Dermis microvascular lymphatic vessel endothelial cell (primary cell): ENCODE results near the gene NFATC4. TPM values are rescaled to one million over a fixed set of nuclear protein-coding genes. Genes with fewer than 3 reads are reported as not detected.

Source experiments
- DNase-seq, 2 donors: peaks; one replicate each; pipeline versions ENCODE4 v3.0.0 to v3.0.0-alpha.2; 2010; ENCODE audit warnings: low read depth in 2 of 2
- total RNA-seq: library from RNA; depleted of rRNA; stranded (reverse); fragments of >200 nt; gene quantifications from 2 replicates; pipeline ENCODE4 v1.2.1, GENCODE V29; 2014

The NFATC4 gene
- total RNA-seq, 1 donor from 2014 or later: 1.0 TPM

DNA sequence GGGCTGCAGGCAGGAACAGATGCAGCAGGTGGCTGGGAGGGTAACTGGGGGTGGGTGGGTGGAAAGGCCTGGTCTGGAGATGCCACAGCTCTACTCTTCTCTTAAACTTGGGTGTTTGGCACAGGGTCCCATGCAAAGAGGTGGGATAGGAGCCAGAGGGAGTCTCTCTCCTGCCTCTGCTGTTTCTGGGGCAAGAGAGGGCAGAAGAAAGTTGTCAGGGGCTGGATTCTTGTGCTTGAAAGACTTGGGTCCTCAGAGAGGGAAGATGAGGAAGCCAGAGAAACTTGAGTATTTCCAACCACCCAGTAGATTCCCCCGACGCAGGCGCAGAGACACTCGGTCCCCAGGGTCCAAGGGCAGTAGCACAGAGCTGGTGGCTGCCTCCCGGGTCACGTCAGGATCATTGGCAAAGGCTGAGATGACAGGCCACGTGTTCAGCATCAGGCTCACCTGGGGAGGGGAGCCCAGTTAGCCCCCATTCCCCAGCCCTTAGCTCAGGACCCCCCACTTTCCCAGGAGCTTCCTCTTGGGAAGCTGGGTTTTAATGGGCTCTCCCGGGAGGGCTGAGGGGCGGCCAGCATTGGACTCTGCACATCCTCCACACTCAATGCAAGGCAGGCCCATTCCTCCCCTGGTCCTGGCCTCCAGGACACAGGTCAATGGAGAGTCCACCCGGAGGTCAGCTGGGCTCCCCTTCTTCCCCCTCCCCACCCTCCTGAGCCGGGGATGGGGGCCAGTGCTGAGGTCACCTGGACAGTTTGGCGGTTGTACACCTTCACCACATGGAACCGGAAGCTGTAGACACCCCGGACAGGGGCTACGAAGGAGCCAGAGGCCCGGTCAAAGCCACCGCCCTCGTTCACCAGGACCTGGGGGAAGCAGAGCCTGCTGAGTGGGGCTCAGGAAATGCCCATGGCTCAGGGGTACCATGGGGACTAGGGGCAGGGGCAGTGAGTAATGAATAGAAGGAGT is 59.8 kb downstream of the NFATC4 start:
- DNase-seq: no peak

DNA sequence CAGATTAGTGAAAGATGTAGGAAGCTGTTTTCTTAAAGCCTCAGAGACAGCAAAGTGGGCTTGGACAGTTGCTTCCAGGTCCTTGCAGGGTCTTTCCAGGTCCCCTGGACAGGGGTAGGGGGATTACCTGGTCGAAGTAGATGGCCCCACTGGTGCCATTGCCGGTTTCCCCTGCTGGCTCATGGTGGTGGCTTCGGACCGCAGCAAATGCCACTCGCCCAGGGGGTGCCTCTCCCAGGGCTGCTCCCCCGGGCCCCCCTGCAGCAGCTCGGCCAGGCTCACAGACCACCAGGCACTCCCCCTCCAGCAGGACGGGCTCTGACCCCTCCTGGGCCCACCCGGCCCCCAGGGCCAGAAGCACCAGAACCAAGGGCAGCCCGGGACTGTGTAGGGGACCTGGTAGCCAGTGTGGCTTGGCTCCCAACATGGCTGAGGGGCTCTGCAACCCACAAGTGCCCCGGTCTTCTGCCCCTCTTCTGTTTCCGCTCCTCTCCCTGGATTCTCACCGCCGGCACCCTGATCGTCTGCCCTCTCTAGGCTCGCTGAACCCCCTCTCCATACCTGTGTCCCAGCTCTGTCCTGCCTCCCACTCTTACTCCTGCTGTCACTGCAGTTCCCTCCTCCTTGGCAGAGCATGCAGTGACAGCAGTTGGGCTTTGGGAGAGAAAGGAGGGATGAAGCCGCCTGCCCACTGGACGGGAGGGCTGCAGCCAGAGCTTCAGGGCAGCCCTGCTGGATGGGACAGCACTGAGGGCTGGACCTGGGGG is 60.8 kb downstream of the NFATC4 start:
- no peak for DNase-seq

Other genes with a start within 250 kb of the NFATC4 start
- gene FITM1, start 237.5 kb upstream of the NFATC4 start, total RNA-seq: 0.39 and 0.63 TPM in 2 replicates
- 116 and 144 TPM in 2 replicates for gene PSME1, start 232.0 kb upstream of the NFATC4 start, total RNA-seq
- gene EMC9, start 226.6 kb upstream of the NFATC4 start, total RNA-seq: 16.4 and 23.1 TPM in 2 replicates
- 119 and 163 TPM in 2 replicates for gene PSME2, start 221.6 kb upstream of the NFATC4 start, total RNA-seq
- gene RNF31, start 220.7 kb upstream of the NFATC4 start, total RNA-seq: 20.4 and 31.1 TPM in 2 replicates
- gene IRF9, start 206.9 kb upstream of the NFATC4 start, total RNA-seq: 38.8 and 41.8 TPM in 2 replicates
- gene REC8, start 196.1 kb upstream of the NFATC4 start, total RNA-seq: 1.0 and 1.7 TPM in 2 replicates
- 32.0 and 32.7 TPM in 2 replicates for gene IPO4, start 179.4 kb upstream of the NFATC4 start, total RNA-seq
- gene TM9SF1, start 172.7 kb upstream of the NFATC4 start, total RNA-seq: 33.9 and 56.0 TPM in 2 replicates
- not detected in 2 replicates for gene TSSK4, start 162.5 kb upstream of the NFATC4 start, total RNA-seq
- 11.7 and 15.9 TPM in 2 replicates for gene CHMP4A, start 154.7 kb upstream of the NFATC4 start, total RNA-seq
- gene MDP1, start 152.1 kb upstream of the NFATC4 start, total RNA-seq: 7.0 and 10.0 TPM in 2 replicates
- gene NEDD8, start 135.8 kb upstream of the NFATC4 start, total RNA-seq: 172 and 193 TPM in 2 replicates
- 81.9 and 90.5 TPM in 2 replicates for gene GMPR2, start 135.3 kb upstream of the NFATC4 start, total RNA-seq
- gene TINF2, start 125.6 kb upstream of the NFATC4 start, total RNA-seq: 39.9 and 57.3 TPM in 2 replicates
- gene TGM1, start 105.0 kb upstream of the NFATC4 start, total RNA-seq: 0.38 and 0.64 TPM in 2 replicates
- gene RABGGTA, start 96.6 kb upstream of the NFATC4 start, total RNA-seq: 10.7 and 19.7 TPM in 2 replicates
- 9.1 and 14.5 TPM in 2 replicates for gene DHRS1, start 68.4 kb upstream of the NFATC4 start, total RNA-seq
- gene NOP9, start 68.3 kb upstream of the NFATC4 start, total RNA-seq: 23.0 and 24.8 TPM in 2 replicates
- 1.5 and 2.4 TPM in 2 replicates for gene CIDEB, start 60.2 kb upstream of the NFATC4 start, total RNA-seq
- gene LTB4R2, start 58.0 kb upstream of the NFATC4 start, total RNA-seq: 2.1 and 3.2 TPM in 2 replicates
- gene LTB4R, start 56.7 kb upstream of the NFATC4 start, total RNA-seq: 2.0 and 2.2 TPM in 2 replicates
- gene ADCY4, start 33.1 kb upstream of the NFATC4 start, total RNA-seq: 29.3 and 51.2 TPM in 2 replicates
- gene RIPK3, start 28.2 kb upstream of the NFATC4 start, total RNA-seq: 1.4 and 1.8 TPM in 2 replicates
- gene NYNRIN, start 30.8 kb downstream of the NFATC4 start, total RNA-seq: 3.3 and 4.2 TPM in 2 replicates
- 0.13 and 0.39 TPM in 2 replicates for gene CBLN3, start 61.5 kb downstream of the NFATC4 start, total RNA-seq
- 36.2 and 42.5 TPM in 2 replicates for gene KHNYN, start 61.8 kb downstream of the NFATC4 start, total RNA-seq
- 5.0 and 8.5 TPM in 2 replicates for gene SDR39U1, start 74.6 kb downstream of the NFATC4 start, total RNA-seq
- gene CMA1, start 140.1 kb downstream of the NFATC4 start, total RNA-seq: not detected in 2 replicates
- gene CTSG, start 208.1 kb downstream of the NFATC4 start, total RNA-seq: not detected in 2 replicates
- gene GZMH, start 241.5 kb downstream of the NFATC4 start, total RNA-seq: not detected in 2 replicates